Activated naive CD8-positive, alpha-beta T cell (primary cell): ENCODE results near the gene PRR12.
"Not testable (repeated sequence)": the region's sequence is repeated elsewhere in the genome, so short reads cannot be mapped to it uniquely, and the experiment has no call there.

Source experiments
- H3K27ac Mint-ChIP-seq: one replicate; pipeline ENCODE4 v1.8.0; 2021; ENCODE audit warnings: mixed read lengths
- H3K27me3 Mint-ChIP-seq: one replicate; pipeline ENCODE4 v1.8.0; 2021; ENCODE audit warnings: mixed read lengths
- H3K36me3 Mint-ChIP-seq: one replicate; pipeline ENCODE4 v1.8.0; 2021; ENCODE audit warnings: mixed read lengths
- H3K4me1 Mint-ChIP-seq: one replicate; pipeline ENCODE4 v1.8.0; 2021; ENCODE audit warnings: low read depth, mixed read lengths
- H3K4me3 Mint-ChIP-seq: one replicate; pipeline ENCODE4 v1.8.0; 2021; ENCODE audit warnings: mild to moderate bottlenecking, mixed read lengths
- H3K9me3 Mint-ChIP-seq: one replicate; pipeline ENCODE4 v1.8.0; 2021; ENCODE audit warnings: low read depth, mixed read lengths

Gene PRR12

DNA sequence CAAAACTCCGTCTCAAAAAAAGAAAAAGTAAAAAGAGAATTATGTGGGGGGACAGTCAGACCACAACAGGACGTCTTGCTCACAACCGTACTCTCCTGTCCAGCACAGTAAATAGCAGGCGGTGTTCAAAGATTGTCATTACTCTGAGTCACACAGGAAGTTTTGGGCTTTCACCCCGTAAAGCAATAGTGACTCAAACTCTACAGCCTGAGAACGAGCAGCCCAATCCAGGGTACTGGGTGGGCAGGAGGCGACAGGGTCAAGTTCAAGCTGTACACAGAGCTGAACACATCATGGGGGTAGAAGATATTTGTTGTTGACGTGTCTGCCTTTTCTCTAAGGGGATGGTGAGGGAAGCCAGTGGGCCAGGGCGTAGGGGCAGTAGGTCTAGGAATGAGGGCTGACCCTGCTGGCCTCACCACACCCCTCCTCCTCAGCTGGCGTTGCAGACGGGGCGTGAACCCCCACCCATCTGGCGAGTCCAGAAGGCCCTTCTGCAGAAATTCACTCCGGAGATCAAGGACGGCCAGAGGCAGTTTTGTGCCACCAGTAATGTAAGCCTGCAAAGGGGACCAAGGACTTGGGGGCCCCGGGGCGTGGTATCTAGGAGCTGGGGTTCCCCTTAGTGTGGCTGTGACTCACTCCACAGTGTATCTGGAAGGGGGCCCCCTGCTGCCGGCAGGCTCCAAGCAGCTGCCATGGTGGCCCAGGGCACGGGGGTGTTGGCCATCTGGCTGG is 23.3 kb downstream of the PRR12 start:
- Mint-ChIP-seq H3K36me3 (peaks cover 7% of the 10 kb centered on the region), H3K4me3 (no peak overlapping the region), H3K9me3 (no peaks in the 10 kb centered on the region), H3K4me1 (peaks cover 9% of the 10 kb centered on the region), H3K27me3 (no peaks in the 10 kb centered on the region), H3K27ac (peak overlapping the region; percentile 72)

DNA sequence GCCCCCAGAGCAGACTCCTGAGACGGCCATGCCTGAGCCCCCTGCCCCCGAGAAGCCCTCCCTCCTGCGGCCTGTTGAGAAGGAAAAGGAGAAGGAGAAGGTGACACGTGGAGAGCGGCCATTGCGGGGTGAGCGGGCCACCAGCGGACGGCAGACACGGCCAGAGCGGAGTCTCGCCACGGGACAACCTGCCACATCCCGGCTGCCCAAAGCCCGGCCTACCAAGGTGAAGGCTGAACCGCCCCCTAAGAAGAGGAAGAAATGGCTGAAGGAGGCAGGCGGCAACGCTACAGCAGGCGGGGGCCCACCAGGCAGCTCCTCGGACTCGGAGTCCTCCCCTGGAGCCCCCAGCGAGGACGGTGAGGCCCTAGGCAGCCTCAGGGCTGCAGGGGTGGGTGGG is 24.9 kb downstream of the PRR12 start:
- Mint-ChIP-seq H3K27me3 (no peaks in the 10 kb centered on the region), H3K27ac (no peak overlapping the region), H3K4me3 (no peak overlapping the region), H3K9me3 (no peaks in the 10 kb centered on the region), H3K36me3 (peaks cover 7% of the 10 kb centered on the region), H3K4me1 (peaks cover 9% of the 10 kb centered on the region)

DNA sequence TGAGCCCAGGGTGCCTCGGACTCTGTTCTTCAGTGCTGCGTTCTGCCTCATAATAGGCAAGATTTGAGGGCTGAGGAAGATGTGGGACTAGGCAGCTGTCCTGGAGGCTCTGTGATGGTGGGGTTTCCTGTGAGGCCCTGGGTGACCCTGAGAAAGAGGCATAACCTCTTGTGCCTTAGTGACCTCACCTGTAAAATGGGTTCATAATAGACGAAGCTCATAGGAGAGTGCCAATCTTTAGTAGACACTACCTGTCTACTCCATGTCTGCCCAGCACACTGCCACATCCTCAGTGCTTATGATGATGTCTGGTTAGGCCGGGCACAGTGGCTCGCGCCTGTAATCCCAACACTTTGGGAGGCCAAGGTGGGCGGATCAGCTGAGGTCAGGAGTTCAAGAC is 25.6 kb downstream of the PRR12 start:
- peaks cover 7% of the 10 kb centered on the region for H3K36me3 Mint-ChIP-seq
- H3K27me3 Mint-ChIP-seq, result no peaks in the 10 kb centered on the region
- H3K9me3 Mint-ChIP-seq, result no peaks in the 10 kb centered on the region
- peaks cover 9% of the 10 kb centered on the region for H3K4me1 Mint-ChIP-seq
- no peak overlapping the region for H3K27ac Mint-ChIP-seq
- no peak overlapping the region for H3K4me3 Mint-ChIP-seq

DNA sequence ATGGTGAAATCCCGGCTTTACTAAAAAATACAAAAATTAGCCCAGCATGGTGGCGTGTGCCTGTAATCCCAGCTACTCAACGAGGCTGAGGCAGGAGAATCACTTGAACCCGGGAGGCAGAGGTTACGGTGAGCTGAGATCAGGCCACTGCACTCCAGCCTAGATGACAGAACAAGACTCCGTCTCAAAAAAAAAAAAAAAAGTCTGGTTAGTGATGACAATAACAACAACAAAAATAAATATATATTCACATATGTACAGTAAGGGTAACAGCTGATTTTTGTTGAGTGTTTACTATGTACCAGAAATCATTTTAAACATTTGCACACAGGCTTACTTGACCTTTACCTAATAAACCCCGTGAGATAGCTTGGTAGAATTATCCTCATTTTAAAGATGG is 26.0 kb downstream of the PRR12 start:
- Mint-ChIP-seq H3K4me3 (no peak overlapping the region), H3K27ac (no peak overlapping the region), H3K36me3 (peaks cover 7% of the 10 kb centered on the region), H3K9me3 (no peaks in the 10 kb centered on the region), H3K27me3 (no peaks in the 10 kb centered on the region), H3K4me1 (peaks cover 9% of the 10 kb centered on the region)

DNA sequence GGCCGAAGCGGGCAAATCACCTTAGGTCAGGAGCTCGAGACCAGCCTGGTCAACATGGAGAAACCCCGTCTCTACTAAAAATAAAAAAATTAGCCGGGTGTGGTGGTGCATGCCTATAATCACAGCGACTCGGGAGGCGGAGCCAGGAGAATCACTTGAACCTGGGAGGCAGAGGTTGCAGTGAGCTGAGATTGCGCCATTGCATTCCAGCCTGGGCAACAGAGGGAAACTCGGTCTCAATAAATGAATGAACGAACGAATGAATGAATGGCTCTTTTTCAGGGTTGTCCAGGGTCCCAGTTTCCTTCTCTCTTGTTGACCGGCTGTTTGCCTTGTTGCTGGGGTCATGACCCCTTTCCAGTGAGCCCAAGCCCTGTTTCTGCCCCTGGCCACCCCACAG is 26.9 kb downstream of the PRR12 start:
- not testable (repeated sequence) for H3K27me3 Mint-ChIP-seq, H3K9me3 Mint-ChIP-seq, H3K4me3 Mint-ChIP-seq, H3K27ac Mint-ChIP-seq, H3K4me1 Mint-ChIP-seq, H3K36me3 Mint-ChIP-seq

DNA sequence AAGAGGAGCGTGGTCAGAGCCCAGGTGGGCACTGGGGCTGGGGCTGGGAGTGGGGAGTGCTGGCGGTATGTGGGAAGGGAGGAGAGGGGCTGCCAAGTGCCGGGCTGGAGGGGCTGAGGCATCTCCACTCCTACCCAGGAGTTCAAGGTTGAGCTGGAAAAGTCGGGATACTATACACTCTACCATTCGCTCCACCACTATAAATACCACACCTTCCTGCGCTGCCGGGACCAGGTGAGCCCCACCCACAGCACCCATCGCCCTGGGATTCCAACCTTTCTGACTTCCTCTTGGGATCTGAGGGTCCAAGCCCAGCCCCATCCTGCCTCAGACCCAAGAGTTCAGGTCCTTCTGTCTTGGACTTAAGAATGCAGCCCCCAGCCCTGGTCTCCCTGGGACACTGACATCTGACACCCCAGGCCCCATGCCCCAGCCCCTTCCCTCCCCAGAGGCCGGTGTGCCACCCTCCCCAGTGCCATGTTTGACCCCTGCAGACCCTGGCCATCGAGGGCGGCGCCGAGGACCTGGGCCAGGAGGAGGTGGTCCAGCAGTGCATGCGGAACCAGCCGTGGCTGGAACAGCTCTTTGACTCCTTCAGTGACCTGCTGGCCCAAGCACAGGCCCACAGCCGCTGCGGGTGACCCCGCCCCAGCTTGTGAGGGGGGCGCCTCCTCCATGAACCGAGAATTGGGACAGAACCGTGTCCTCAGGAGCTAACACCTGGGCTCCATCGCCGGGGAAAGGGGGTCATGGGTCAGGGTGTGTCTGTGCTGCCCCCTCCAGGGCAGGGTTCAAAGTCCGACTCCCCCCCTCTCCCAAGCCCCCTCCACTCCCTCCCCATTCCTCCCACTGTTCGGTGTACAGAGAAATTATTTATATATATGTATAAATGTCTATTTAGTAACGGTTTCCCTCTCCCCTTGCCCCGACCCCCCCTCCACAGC is 34.3 kb downstream of the PRR12 start:
- Mint-ChIP-seq H3K36me3 (no peaks in the 10 kb centered on the region), H3K27me3 (no peaks in the 10 kb centered on the region), H3K4me1 (no peaks in the 10 kb centered on the region), H3K27ac (no peak overlapping the region), H3K4me3 (no peak overlapping the region), H3K9me3 (no peaks in the 10 kb centered on the region)

DNA sequence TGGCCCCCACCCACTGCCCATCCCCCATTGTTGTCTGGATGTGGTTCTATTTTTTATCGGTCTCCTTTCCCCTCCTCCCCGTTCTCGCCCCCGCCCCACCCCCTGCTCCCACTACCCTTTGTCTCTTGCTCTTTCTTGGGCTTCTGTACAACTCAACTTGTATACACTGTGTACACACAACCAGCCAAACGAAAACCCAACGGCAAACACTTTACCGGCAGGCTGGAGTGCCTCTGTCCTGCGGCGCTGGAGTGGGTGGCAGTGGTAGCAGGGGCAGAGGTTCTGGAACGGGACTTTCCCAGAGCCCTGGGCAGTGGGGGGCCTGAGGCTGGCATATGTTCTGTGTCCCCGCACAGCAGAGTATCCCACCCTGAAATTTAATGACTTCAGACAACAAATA is 35.2 kb downstream of the PRR12 start:
- H3K27ac Mint-ChIP-seq, result peak overlapping the region; percentile 41
- H3K27me3 Mint-ChIP-seq, result no peaks in the 10 kb centered on the region
- no peaks in the 10 kb centered on the region for H3K9me3 Mint-ChIP-seq
- H3K36me3 Mint-ChIP-seq, result no peaks in the 10 kb centered on the region
- no peak overlapping the region for H3K4me3 Mint-ChIP-seq
- H3K4me1 Mint-ChIP-seq, result peaks cover 2% of the 10 kb centered on the region

DNA sequence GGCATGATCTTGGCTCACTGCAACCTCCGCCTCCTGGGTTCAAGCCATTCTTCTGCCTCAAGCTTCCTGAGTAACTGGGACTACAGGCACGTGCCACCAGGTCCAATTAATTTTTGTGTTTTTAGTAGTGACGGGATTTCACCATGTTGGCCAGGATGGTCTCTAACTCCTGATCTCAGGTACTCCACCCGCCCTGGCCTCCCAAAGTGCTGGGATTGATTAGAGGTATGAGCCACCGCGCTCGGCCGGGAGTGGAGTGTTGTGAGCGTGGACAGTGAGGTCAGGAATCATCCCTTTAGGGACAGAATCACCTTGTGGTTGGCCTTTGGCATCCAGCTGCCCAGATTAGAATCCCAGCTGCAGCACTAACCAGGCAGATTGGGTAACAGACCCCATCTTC is 38.7 kb downstream of the PRR12 start:
- H3K27ac Mint-ChIP-seq, result no peak overlapping the region
- H3K4me1 Mint-ChIP-seq, result peaks cover 2% of the 10 kb centered on the region
- H3K36me3 Mint-ChIP-seq, result no peaks in the 10 kb centered on the region
- no peaks in the 10 kb centered on the region for H3K9me3 Mint-ChIP-seq
- H3K27me3 Mint-ChIP-seq, result no peaks in the 10 kb centered on the region
- no peak overlapping the region for H3K4me3 Mint-ChIP-seq

DNA sequence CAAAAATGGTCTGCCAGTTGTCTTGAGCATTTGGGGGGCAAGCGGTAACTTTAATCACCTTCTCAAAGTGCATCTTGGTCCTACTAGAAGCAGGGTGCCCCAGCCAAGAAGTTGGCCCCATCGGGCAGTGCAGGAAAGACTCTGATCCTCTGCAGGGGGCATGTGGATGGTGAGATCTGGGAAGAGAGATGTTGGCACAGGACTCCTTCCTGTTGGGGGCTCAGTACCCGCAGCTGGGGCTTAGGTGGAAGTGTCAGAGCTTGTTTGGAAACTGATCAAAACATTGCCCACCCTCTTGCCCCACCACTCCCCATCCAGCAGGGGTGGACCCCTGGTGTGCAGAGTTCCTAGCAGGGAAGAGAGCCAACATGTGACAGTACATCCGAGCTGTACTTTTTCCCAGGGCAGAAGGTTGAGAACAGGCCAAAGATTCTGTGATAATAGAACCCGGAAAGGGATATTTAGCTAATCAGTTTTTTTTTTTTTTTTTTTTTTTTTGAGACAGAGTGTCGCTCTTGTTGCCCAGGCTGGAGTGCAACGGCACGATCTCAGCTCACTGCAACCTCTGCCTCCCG is 40.1 kb downstream of the PRR12 start:
- Mint-ChIP-seq H3K9me3 (no peaks in the 10 kb centered on the region), H3K4me1 (peaks cover 2% of the 10 kb centered on the region), H3K27me3 (no peaks in the 10 kb centered on the region), H3K27ac (no peak overlapping the region), H3K36me3 (no peaks in the 10 kb centered on the region), H3K4me3 (no peak overlapping the region)

DNA sequence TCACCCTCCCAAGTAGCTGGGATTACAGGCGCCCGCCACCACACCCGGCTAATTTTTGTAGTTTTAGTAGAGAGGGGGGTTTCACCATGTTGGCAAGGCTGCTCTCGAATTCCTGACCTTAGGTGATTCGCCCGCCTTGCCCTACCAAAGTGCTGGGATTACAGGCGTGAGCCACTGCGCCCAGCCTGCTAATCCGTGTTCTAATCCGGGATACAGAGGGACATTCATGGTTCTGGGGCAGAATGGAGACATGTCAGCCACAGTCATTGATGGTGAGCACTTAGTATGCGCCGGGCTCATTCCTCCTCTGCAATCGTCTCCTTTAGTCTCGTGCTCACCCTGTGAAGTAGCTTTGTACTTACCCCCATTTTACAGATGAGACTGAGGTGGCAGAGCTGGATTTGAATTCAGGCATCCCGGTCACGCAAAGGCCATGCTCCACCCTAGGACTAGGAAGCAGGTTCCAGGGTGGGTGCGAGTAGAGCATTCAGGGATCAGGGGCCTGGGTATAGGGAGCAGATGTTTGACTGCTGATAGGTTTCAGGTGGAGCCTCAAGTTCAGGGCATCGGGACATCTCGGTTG is 40.7 kb downstream of the PRR12 start:
- Mint-ChIP-seq H3K4me1 (peaks cover 2% of the 10 kb centered on the region), H3K36me3 (no peaks in the 10 kb centered on the region), H3K27me3 (no peaks in the 10 kb centered on the region), H3K27ac (no peak overlapping the region), H3K9me3 (no peaks in the 10 kb centered on the region), H3K4me3 (no peak overlapping the region)

DNA sequence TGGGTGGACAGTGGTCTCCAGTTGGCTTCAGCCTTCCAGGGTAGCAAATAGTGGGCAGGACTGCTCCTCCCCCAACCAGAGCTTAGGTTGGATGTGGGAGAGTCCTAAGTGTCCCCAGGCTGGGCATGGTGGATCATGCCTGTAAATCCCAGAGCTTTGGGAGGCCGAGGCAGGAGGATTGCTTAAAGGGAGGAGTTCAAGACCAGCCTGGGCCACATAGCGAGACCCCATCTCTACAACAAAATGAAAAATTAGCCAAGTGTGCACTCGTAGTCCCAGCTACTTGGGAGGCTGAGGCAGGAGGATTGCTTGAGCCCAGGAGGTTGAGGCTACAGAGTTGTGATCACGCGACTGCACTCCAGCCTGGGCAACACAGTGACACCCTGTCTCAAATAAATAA is 41.6 kb downstream of the PRR12 start:
- no peak overlapping the region for H3K27ac Mint-ChIP-seq
- H3K36me3 Mint-ChIP-seq, result no peaks in the 10 kb centered on the region
- H3K4me3 Mint-ChIP-seq, result no peak overlapping the region
- H3K9me3 Mint-ChIP-seq, result no peaks in the 10 kb centered on the region
- peaks cover 2% of the 10 kb centered on the region for H3K4me1 Mint-ChIP-seq
- no peaks in the 10 kb centered on the region for H3K27me3 Mint-ChIP-seq

DNA sequence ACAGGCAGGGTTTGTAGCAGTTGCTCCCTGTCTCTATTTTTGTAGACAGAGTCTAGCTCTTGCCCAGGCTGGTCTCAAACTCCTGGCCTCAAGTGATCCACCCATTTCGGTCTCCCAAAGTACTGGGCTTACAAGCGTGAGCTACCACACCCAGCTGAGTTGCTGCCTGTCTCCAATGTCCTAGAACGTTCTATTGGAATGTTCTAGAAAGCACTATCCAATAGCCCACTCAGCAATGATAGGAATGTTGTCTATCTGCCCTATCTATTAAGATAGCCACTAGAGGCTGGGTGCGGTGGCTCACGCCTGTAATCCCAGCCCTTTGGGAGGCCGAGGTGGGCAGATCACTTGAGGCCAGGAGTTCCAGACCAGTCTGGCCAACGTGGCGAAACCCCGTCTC is 42.3 kb downstream of the PRR12 start:
- not testable (repeated sequence) for H3K4me3 Mint-ChIP-seq, H3K27me3 Mint-ChIP-seq, H3K27ac Mint-ChIP-seq, H3K4me1 Mint-ChIP-seq, H3K36me3 Mint-ChIP-seq, H3K9me3 Mint-ChIP-seq

DNA sequence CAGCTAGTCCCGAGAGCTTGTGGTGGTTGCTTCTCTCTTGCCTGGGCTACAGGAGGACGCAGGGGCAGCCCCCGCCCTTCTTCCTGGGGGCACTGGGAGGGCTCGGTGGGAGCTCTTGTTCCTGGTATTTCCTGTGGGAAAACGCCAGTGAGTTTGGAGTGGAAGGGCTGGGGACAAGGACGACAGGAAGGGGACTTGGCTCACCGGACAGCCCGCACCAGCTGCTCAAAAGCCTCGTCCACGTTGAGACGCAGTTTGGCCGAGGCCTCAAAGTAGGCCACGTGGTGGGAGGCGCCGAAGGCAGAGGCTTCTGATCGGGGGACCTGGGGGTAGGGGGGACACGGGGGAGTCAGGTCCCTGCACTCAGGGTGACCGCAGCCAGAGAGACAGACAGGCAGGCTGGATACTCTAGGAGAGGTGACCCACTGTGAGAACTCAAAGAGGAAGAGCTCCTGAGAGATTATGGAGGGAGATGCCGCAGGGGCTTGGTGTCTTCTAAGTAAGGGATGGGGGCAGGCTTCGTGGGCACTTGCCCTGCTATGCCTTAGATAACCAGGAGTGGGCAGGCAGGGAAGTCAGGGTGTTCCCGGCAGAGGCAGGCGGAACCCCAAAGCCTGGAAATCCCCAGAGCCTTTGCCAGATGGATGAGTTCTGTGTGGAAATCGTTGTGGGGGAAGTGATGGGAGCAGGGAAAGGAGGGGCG is 44.7 kb downstream of the PRR12 start:
- H3K27ac Mint-ChIP-seq, result peak overlapping the region; percentile 41
- no peaks in the 10 kb centered on the region for H3K36me3 Mint-ChIP-seq
- no peak overlapping the region for H3K4me3 Mint-ChIP-seq
- no peaks in the 10 kb centered on the region for H3K9me3 Mint-ChIP-seq
- peaks cover 23% of the 10 kb centered on the region for H3K4me1 Mint-ChIP-seq
- no peaks in the 10 kb centered on the region for H3K27me3 Mint-ChIP-seq

DNA sequence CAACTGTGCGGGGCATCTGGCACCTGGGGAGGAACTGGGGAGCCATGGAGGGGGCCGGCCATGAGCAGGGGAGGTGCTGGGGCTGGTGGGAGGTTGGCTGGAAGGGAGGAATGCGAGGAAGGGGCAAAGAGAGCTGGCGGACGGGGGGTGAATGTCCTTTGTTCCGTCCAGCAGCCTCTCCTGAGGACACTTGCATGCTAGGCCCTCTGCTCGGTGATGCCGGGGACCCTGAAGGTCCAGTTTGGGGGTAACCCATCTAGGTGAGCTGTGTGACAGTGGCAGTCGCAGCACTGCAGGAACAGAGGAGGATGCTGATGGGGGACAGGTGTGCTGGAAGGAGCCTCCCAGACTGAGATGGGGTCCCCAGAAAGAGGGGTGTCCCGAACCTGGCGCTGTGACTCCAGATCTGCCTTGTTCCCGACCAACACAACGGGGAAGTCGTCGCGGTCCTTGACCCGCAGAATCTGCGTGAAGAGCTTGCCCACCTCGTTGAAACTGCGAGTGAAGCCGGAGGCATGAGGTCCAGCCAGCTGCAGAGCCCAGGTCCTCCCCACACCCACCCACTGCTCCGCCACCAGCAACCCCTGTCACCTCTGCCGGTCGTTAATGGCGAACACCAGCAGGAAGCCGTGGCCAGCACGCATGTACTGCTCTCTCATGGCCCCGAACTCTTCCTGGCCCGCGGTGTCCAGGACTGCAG is 45.4 kb downstream of the PRR12 start:
- Mint-ChIP-seq H3K4me3 (no peak overlapping the region), H3K4me1 (peaks cover 22% of the 10 kb centered on the region), H3K36me3 (no peaks in the 10 kb centered on the region), H3K9me3 (no peaks in the 10 kb centered on the region), H3K27ac (peak overlapping the region; percentile 41), H3K27me3 (no peaks in the 10 kb centered on the region)
